H1 (cell line): ENCODE measurements around the gene PLEKHM3. TPM values are rescaled to one million over a fixed set of nuclear protein-coding genes. Genes with fewer than 3 reads are reported as not detected.

Experiments
- CTCF ChIA-PET: fragments of 300-600 bp; sonication (Branson Sonifier 250); formaldehyde crosslinking; loops from one replicate; lab custom pipeline; 2021; ENCODE audit not compliant: partially characterized antibody; lab: Charles Lee
- POLR2A ChIA-PET: fragments of 300-600 bp; sonication (Branson Sonifier 250); formaldehyde crosslinking; loops from one replicate; lab custom pipeline; 2021; ENCODE audit warnings: inconsistent platforms; ENCODE audit not compliant: partially characterized antibody; lab: Charles Lee
- DNase-seq, 2 experiments: peaks; one replicate each; pipeline versions ENCODE4 v3.0.0 to v3.0.0-alpha.2; 2010 to 2022; ENCODE audit warnings: low spot score in 2 of 2, low read depth in 1 of 2, mixed read lengths in 1 of 2
- FAIRE-seq: peaks from 2 replicates; lab custom pipeline; 2011; peaks lifted over from hg19 to GRCh38; lab: Jason Lieb, UNC
- H2AFZ ChIP-seq: 2 replicates; pipeline ENCODE4 v1.8.1; 2012; ENCODE audit warnings: low read length, inconsistent platforms
- H2AK5ac ChIP-seq: 2 replicates; pipeline ENCODE4 v1.6.1; 2013; ENCODE audit warnings: low read depth, low read length
- H2BK120ac ChIP-seq: replicated peaks from 2 replicates; pipeline ENCODE3; 2013; ENCODE audit warnings: low read depth, low read length, inconsistent platforms
- H2BK12ac ChIP-seq: 2 replicates; pipeline ENCODE4 v1.6.1; 2013; ENCODE audit warnings: low read depth, low read length
- H2BK15ac ChIP-seq: 2 replicates; pipeline ENCODE4 v1.6.1; 2013; ENCODE audit warnings: low read length
- H2BK20ac ChIP-seq: 2 replicates; pipeline ENCODE4 v1.6.1; 2013; ENCODE audit warnings: low read length
- H2BK5ac ChIP-seq: 2 replicates; pipeline ENCODE4 v1.6.1; 2013; ENCODE audit warnings: low read depth, low read length
- H3K14ac ChIP-seq: 2 replicates; pipeline ENCODE4 v1.6.1; 2013; ENCODE audit warnings: inconsistent platforms; ENCODE audit not compliant: insufficient read length
- H3K18ac ChIP-seq: 2 replicates; pipeline ENCODE4 v1.6.1; 2013; ENCODE audit warnings: low read length; ENCODE audit errors: extremely low read depth
- H3K23ac ChIP-seq: 2 replicates; pipeline ENCODE4 v1.6.1; 2013; ENCODE audit warnings: inconsistent platforms; ENCODE audit not compliant: insufficient read length
- H3K23me2 ChIP-seq: 2 replicates; pipeline ENCODE4 v1.6.1; 2013; ENCODE audit warnings: low read depth, low read length
- H3K27ac ChIP-seq: 2 replicates; pipeline ENCODE4 v1.6.1; 2011; ENCODE audit warnings: low read depth, low read length, inconsistent platforms
- H3K27me3 ChIP-seq, 4 experiments: replicated peaks in 1 of 4; 1 replicate in 1 of 4; 2 replicates in 3 of 4; pipeline versions ENCODE4 v1.6.1 to v1.8.1; 2011 to 2013; ENCODE audit warnings: low read length in 3 of 4, mild to moderate bottlenecking in 3 of 4, inconsistent platforms in 2 of 4, mixed read lengths in 2 of 4, moderate library complexity in 1 of 4; ENCODE audit not compliant: control insufficient read depth in 3 of 4, insufficient read depth in 3 of 4; ENCODE audit errors: extremely low read depth in 1 of 4
- H3K36me3 ChIP-seq, 4 experiments: 2 replicates each; pipeline versions ENCODE4 v1.6.1 to v1.8.1; 2011 to 2013; ENCODE audit warnings: mild to moderate bottlenecking in 4 of 4, low read length in 3 of 4, moderate library complexity in 2 of 4, control low read depth in 1 of 4, inconsistent platforms in 1 of 4; ENCODE audit not compliant: insufficient read depth in 4 of 4, control insufficient read depth in 2 of 4
- H3K4ac ChIP-seq: replicated peaks from 2 replicates; pipeline ENCODE3; 2013; ENCODE audit warnings: low read length, low read depth, mixed read lengths, inconsistent platforms; ENCODE audit not compliant: insufficient read length
- H3K4me1 ChIP-seq, 4 experiments: replicated peaks in 1 of 4; 1 replicate in 1 of 4; 2 replicates in 3 of 4; pipeline versions ENCODE4 v1.6.1 to v1.8.1; 2011 to 2013; ENCODE audit warnings: low read length in 3 of 4, inconsistent platforms in 2 of 4, mixed read lengths in 1 of 4; ENCODE audit not compliant: insufficient read depth in 4 of 4, control insufficient read depth in 3 of 4
- H3K4me2 ChIP-seq, 2 experiments: 2 replicates each; pipeline versions ENCODE4 v1.6.1 to v1.8.1; 2011 to 2013; ENCODE audit warnings: low read depth in 2 of 2, low read length in 2 of 2, control low read depth in 1 of 2, inconsistent platforms in 1 of 2, mild to moderate bottlenecking in 1 of 2; ENCODE audit not compliant: insufficient read depth in 1 of 2
- H3K4me3 ChIP-seq, 4 experiments: fragments of 200-600, 300-600 bp in 1 of 4; sonication (generic), shearing (Covaris generic), sonication (Bioruptor Twin) in 1 of 4; 2 replicates each; pipeline versions ENCODE4 v1.5.1 to v1.8.1; 2011 to 2016; ENCODE audit warnings: low read length in 4 of 4, low read depth in 3 of 4, control low read depth in 2 of 4, inconsistent platforms in 2 of 4, mild to moderate bottlenecking in 2 of 4, mixed read lengths in 1 of 4, moderate library complexity in 1 of 4; ENCODE audit not compliant: insufficient read depth in 2 of 4; ENCODE audit errors: extremely low read depth in 1 of 4
- H3K56ac ChIP-seq: replicated peaks from 2 replicates; pipeline ENCODE3; 2013; ENCODE audit warnings: low read depth, mild to moderate bottlenecking, mixed read lengths, low read length, inconsistent platforms; ENCODE audit not compliant: insufficient read length
- H3K79me1 ChIP-seq: 2 replicates; pipeline ENCODE4 v1.6.1; 2013; ENCODE audit warnings: low read depth, low read length, control low read depth
- H3K79me2 ChIP-seq, 2 experiments: 2 replicates each; pipeline versions ENCODE4 v1.6.1 to v1.8.1; 2012 to 2013; ENCODE audit warnings: low read length in 2 of 2, mild to moderate bottlenecking in 2 of 2, inconsistent platforms in 1 of 2; ENCODE audit not compliant: insufficient read depth in 2 of 2, control insufficient read depth in 1 of 2
- H3K9ac ChIP-seq, 4 experiments: replicated peaks in 1 of 4; 1 replicate in 1 of 4; 2 replicates in 3 of 4; pipeline versions ENCODE4 v1.6.1 to v1.8.1; 2011 to 2013; ENCODE audit warnings: low read depth in 3 of 4, low read length in 3 of 4, control low read depth in 2 of 4, mild to moderate bottlenecking in 2 of 4, moderate library complexity in 2 of 4, inconsistent platforms in 1 of 4; ENCODE audit errors: extremely low read depth in 1 of 4
- H3K9me3 ChIP-seq, 2 experiments: 2 replicates each; pipeline versions ENCODE4 v1.6.1 to v1.8.1; 2012 to 2013; ENCODE audit warnings: mild to moderate bottlenecking in 2 of 2, moderate library complexity in 2 of 2, control low read depth in 1 of 2, inconsistent platforms in 1 of 2, low read depth in 1 of 2, low read length in 1 of 2, mixed read lengths in 1 of 2; ENCODE audit not compliant: insufficient read depth in 2 of 2
- H4K20me1 ChIP-seq, 2 experiments: replicated peaks in 1 of 2; 2 replicates each; pipeline versions ENCODE3 to v1.8.1; 2011 to 2013; ENCODE audit warnings: inconsistent platforms in 2 of 2, low read length in 2 of 2, mild to moderate bottlenecking in 1 of 2; ENCODE audit not compliant: insufficient read depth in 2 of 2, control insufficient read depth in 1 of 2
- H4K5ac ChIP-seq: 2 replicates; pipeline ENCODE4 v1.6.1; 2013; ENCODE audit warnings: low read length, low read depth, mixed read lengths, inconsistent platforms; ENCODE audit not compliant: insufficient read length
- H4K8ac ChIP-seq: 2 replicates; pipeline ENCODE4 v1.8.0; 2013; ENCODE audit warnings: mild to moderate bottlenecking, moderate library complexity, low read length, inconsistent platforms; ENCODE audit not compliant: insufficient read depth; ENCODE audit errors: extremely low read depth
- H4K91ac ChIP-seq: replicated peaks from 2 replicates; pipeline ENCODE3; 2013; ENCODE audit warnings: low read length, mixed read lengths, inconsistent platforms; ENCODE audit not compliant: insufficient read length
- CEBPB ChIP-seq: IDR thresholded peaks from 2 replicates; pipeline ENCODE4 v1.6.1; 2012; ENCODE audit warnings: low read depth, low read length
- CHD1 ChIP-seq: IDR thresholded peaks from 2 replicates; pipeline ENCODE4 v1.6.1; 2012; ENCODE audit warnings: low read depth, low read length, improper control_type of control experiment
- CTBP2 ChIP-seq: IDR thresholded peaks from 2 replicates; pipeline ENCODE4 v1.7.0; 2011; ENCODE audit warnings: borderline replicate concordance, mild to moderate bottlenecking, moderate library complexity, mixed read lengths, low read length; ENCODE audit not compliant: insufficient read depth, insufficient read length
- GTF2F1 ChIP-seq: IDR thresholded peaks from 2 replicates; pipeline ENCODE4 v1.6.1; 2012; ENCODE audit warnings: low read depth, low read length, improper control_type of control experiment, borderline replicate concordance
- HDAC6 ChIP-seq: IDR thresholded peaks from one replicate; pipeline ENCODE4 v1.7.1; 2012; ENCODE audit warnings: low read depth, mild to moderate bottlenecking, inconsistent platforms, low read length, moderate library complexity
- KDM1A ChIP-seq: fragments of 200-600, 300-600 bp; sonication (generic); IDR thresholded peaks from 2 replicates; pipeline ENCODE4 v1.7.1; 2016; ENCODE audit warnings: mild to moderate bottlenecking, low read length, borderline replicate concordance
- KDM4A ChIP-seq: IDR thresholded peaks from one replicate; pipeline ENCODE4 v1.7.1; 2012; ENCODE audit warnings: low read depth, mild to moderate bottlenecking, moderate library complexity, low read length, inconsistent platforms; ENCODE audit not compliant: severe bottlenecking
- NANOG ChIP-seq: IDR thresholded peaks from 2 replicates; pipeline ENCODE4 v1.6.1; 2011; ENCODE audit warnings: low read length, low read depth, mild to moderate bottlenecking, inconsistent platforms; ENCODE audit not compliant: insufficient read depth, poor library complexity, severe bottlenecking
- POU5F1 ChIP-seq: IDR thresholded peaks from 2 replicates; pipeline ENCODE4 v1.6.1; 2011; ENCODE audit warnings: low read depth, mild to moderate bottlenecking, low read length, moderate library complexity
- SIRT6 ChIP-seq: IDR thresholded peaks from one replicate; pipeline ENCODE4 v1.7.1; 2012; ENCODE audit warnings: low read length, inconsistent platforms
- SIX5 ChIP-seq: IDR thresholded peaks from 2 replicates; pipeline ENCODE4 v1.6.1; 2011; ENCODE audit warnings: mild to moderate bottlenecking, low read depth, low read length
- SP2 ChIP-seq: IDR thresholded peaks from 2 replicates; pipeline ENCODE4 v1.6.1; 2012; ENCODE audit warnings: mild to moderate bottlenecking, low read length, inconsistent platforms
- SRF ChIP-seq: IDR thresholded peaks from 2 replicates; pipeline ENCODE4 v1.6.1; 2011; ENCODE audit warnings: mild to moderate bottlenecking, low read depth, low read length, moderate library complexity
- TCF12 ChIP-seq: IDR thresholded peaks from 2 replicates; pipeline ENCODE4 v1.6.1; 2011; ENCODE audit warnings: low read depth, mild to moderate bottlenecking, low read length
- WGBS, 2 experiments: shearing (Covaris generic) in 1 of 2; methylation state at CpG; one replicate each; pipeline versions ENCODE4 v1.1.6 to v1.1.7; 2013 to 2015; ENCODE audit warnings: low lambda C conversion rate in 2 of 2, mixed read lengths in 2 of 2, inconsistent platforms in 1 of 2, low coverage in 1 of 2, missing lambda C conversion rate in 1 of 2; ENCODE audit not compliant: insufficient replicate concordance in 2 of 2, insufficient coverage in 1 of 2, insufficient read length in 1 of 2; ENCODE audit errors: extremely low coverage in 1 of 2, missing lambda C conversion rate in 1 of 2; 5-methylcytosine and 5-hydroxymethylcytosine counted together
- polyA plus RNA-seq, 7 experiments: library from polyadenylated mRNA; depleted of rRNA in 3 of 7; stranded (reverse) in 5 of 7; unstranded in 2 of 7; fragments of >200 nt in 5 of 7; fragments of 200-250 nt in 2 of 7; gene quantifications; 1 replicate in 5 of 7; 2 replicates in 1 of 7; 4 replicates in 1 of 7; pipeline versions ENCODE4 v1.2.1 to v1.2.3, GENCODE V29; 2011 to 2013; ENCODE audit warnings: missing spikeins in 2 of 7, mixed read lengths in 2 of 7
- total RNA-seq: library from RNA; stranded (reverse); fragmentation: NEBNext Ultra II Directional; extraction: Animal tissue kit (Norgen Biotek cat#: 25700); gene quantifications from 2 replicates; pipeline ENCODE4 v1.2.1, GENCODE V29; 2021
- TF ChIP-seq, protein P1 (sequence below): IDR thresholded peaks from 2 replicates; pipeline ENCODE4 v1.6.1; 2012; ENCODE audit warnings: inconsistent platforms

Gene PLEKHM3
- total and polyA plus RNA-seq, 2 of the 8 experiments (the other 6 are each of a cell fraction or from before 2014, with no cell fraction given): 2.3 to 5.8 TPM

DNA sequence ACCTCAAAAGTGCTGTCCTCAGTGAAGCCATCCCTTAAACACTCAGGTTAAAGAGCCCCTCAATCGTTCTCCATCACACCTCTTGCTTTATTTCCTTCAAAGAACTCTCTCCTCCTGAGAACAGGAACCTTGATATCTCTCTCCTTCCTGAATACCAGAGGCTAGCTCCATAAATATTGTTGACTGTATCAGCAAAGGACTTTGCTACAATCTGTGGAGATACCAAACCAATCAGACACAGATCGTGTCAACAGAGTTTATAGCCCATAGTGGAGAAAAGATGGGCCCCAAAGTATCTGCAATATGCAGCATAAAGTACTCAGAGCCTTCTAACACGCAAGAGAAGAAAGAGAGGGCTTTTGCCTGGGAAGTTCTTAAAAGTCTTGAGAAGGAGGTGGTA is 36.4 kb downstream of the PLEKHM3 start:
- Histone ChIP-seq H2AFZ (no peak overlapping the region), H3K18ac (no peak overlapping the region), H3K23ac (no peak overlapping the region), H2BK15ac (no peak overlapping the region), H2BK20ac (no peak overlapping the region), H3K4me2 (no peak overlapping the region), H3K4ac (no peak overlapping the region), H3K4me3 (no peak overlapping the region), H2AK5ac (no peak overlapping the region), H3K79me2 (no peaks in the 10 kb centered on the region), H3K4me1 (no peaks in the 10 kb centered on the region), H4K20me1 (no peaks in the 10 kb centered on the region), H4K8ac (no peak overlapping the region), H3K9ac (no peak overlapping the region), H3K9me3 (no peaks in the 10 kb centered on the region), H3K27me3 (no peaks in the 10 kb centered on the region), H2BK12ac (no peak overlapping the region), H3K36me3 (no peaks in the 10 kb centered on the region), H2BK5ac (no peak overlapping the region), H3K27ac (no peak overlapping the region), H2BK120ac (no peak overlapping the region), H3K79me1 (no peaks in the 10 kb centered on the region), H3K23me2 (no peaks in the 10 kb centered on the region), H4K5ac (no peak overlapping the region), H3K14ac (no peak overlapping the region), H3K56ac (no peak overlapping the region), H4K91ac (no peak overlapping the region)
- CTCF ChIA-PET: interaction anchor here (0.7 to 3.6 kb wide), 3 partner anchors 8 to 374 kb away, joined by 3 to 30 read pairs (median 4); no protein-coding TSS in a partner anchor
- no peak for FAIRE-seq
- 93% methylated on average over 3 of the region's 3 CpGs; no CpG with 5 or more reads in 1 of the 2 experiments for WGBS, 2 experiments
- POLR2A ChIA-PET: no interaction called here
- DNase-seq: no peak
- TF ChIP-seq KDM1A (no peak), POU5F1 (no peak), CEBPB (no peak), SP2 (no peak), CTBP2 (no peak), TCF12 (no peak), CHD1 (no peak), HDAC6 (no peak), SIX5 (no peak), GTF2F1 (no peak), KDM4A (no peak), NANOG (no peak), SRF (no peak), SIRT6 (no peak)
- TF ChIP-seq, protein P1, sequence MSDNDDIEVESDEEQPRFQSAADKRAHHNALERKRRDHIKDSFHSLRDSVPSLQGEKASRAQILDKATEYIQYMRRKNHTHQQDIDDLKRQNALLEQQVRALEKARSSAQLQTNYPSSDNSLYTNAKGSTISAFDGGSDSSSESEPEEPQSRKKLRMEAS: no peak
